ENCODE data around the gene CCDC27.

Gene CCDC27

DNA sequence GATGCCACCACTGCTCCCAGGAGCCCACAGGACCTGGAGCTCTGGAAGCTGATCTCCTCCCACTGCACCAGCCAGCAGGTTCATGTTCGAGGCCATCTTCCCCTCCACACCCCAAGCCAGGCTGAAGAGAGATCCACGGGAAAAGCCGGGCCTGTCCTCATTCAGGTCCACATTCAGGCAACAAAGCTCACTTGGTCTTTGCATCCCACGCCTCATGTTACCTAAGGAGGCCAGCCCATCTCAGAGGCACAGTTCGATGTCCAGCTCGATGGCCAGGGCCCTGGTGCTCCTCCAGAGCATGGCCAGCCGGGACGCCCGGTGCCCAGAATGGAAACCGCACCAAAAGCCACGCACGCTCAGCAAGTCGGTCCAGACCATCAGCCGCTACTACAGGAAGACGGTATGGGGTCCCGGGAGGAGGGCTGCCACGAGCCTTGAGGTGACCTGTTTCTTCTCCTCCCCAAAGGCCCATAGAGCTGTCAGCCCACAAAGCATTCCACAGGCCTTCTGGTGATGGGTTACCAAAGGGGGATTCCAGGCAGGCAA, at the start of gene CCDC27:
CCDC27 (plus strand) TSS at position 51 of the 546 bp plus-strand sequence; CDS start at position 83, 32 bp downstream.
- TF ChIP-seq POLR2A (IDR thresholded peaks at IDR 0.05; ENCODE audit: low read length) (no peak), GATA1 (IDR thresholded peaks at IDR 0.05; ENCODE audit: low read depth, low read length) (no peak)
- no peak for DNase-seq

- DNase-seq: no peak
- no peak for TF ChIP-seq POLR2A (IDR thresholded peaks at IDR 0.05; ENCODE audit: low read length)
- TF ChIP-seq GATA1 (IDR thresholded peaks at IDR 0.05; ENCODE audit: low read depth, low read length): no peak
These were observed 49.7 kb upstream of the CCDC27 start for GRCh38 chr1:3702528-3702927.

DNA sequence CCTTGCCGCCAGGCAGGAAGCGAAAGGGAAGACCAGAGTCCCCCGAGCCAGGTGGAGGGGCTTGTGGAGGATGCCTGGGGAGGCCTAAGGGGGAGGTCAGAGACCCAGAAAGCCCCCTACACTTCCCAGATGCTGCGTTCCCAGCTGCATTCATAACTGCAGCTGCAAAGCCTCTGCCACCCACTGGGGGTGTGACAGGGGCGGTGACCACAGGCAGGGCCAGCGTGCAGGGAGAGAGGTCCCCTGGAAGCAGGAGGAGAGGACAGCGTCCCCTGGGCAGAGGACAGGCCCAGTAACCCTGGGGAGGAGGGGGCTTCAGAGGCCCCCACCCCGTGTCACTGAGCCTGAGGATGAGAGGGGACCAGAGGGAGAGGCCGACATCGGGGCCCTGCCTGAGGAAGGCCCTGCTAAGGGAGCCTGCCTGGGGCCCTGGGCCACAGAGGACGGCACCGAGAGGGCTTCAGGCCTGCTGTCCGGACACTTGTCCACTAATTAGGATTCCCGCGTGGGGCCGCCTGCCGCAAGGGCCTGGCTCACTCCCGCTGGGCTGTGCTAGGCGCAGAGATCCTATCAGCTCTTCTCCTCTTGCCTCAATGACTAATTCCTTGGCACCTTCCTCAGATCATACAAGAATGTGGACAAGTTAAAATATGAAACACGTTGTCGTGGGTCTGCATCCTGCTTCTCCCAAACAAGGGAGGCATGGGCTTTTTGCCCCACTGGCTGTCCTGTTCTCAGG, 49.1 kb upstream of the CCDC27 start:
- TF ChIP-seq POLR2A (IDR thresholded peaks at IDR 0.05; ENCODE audit: low read length): no peak
- no peak for TF ChIP-seq GATA1 (IDR thresholded peaks at IDR 0.05; ENCODE audit: low read depth, low read length)
- no peak for DNase-seq

- no peak for DNase-seq
- TF ChIP-seq POLR2A (IDR thresholded peaks at IDR 0.05; ENCODE audit: low read length): no peak
- TF ChIP-seq GATA1 (IDR thresholded peaks at IDR 0.05; ENCODE audit: low read depth, low read length): no peak
These were observed 48.4 kb upstream of the CCDC27 start for GRCh38 chr1:3703786-3704371.

DNA sequence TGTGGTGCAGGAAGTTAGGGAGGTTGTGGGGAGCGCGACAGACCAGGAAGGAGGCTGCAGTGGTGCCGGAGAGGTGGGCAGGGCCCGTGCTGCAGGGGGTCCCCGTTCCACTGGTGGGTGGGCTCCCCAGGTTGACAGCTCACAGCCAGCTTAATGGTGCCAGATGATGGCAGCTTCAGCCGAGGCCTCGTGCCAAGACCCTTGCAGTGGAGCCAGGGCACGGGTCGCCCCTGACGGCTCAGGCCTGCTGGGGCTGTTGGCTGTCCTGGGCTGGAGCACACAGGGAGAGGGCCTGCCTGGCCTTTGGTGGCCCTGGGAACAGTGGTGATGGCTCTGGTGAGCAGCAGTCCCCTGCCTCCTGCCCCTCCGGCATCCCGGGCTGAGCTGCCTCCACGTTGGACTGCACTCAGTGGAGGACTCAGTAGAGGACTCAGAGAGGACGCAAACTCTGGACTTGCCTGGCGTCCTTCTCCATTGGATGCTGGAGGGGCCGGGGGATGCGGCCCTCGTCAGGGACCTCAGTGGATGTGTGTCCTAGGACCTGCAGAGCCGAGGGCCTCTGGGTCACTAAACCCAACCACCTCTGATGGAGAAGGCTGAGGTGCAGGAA, 46.8 kb upstream of the CCDC27 start:
- DNase-seq: no peak
- TF ChIP-seq POLR2A (IDR thresholded peaks at IDR 0.05; ENCODE audit: low read length) (no peak), GATA1 (IDR thresholded peaks at IDR 0.05; ENCODE audit: low read depth, low read length) (no peak)

GRCh38 chr1:3706651-3707297, 45.5 kb upstream of the CCDC27 start:
- no peak for DNase-seq
- TF ChIP-seq GATA1 (IDR thresholded peaks at IDR 0.05; ENCODE audit: low read depth, low read length) (no peak), POLR2A (IDR thresholded peaks at IDR 0.05; ENCODE audit: low read length) (no peak)

DNA sequence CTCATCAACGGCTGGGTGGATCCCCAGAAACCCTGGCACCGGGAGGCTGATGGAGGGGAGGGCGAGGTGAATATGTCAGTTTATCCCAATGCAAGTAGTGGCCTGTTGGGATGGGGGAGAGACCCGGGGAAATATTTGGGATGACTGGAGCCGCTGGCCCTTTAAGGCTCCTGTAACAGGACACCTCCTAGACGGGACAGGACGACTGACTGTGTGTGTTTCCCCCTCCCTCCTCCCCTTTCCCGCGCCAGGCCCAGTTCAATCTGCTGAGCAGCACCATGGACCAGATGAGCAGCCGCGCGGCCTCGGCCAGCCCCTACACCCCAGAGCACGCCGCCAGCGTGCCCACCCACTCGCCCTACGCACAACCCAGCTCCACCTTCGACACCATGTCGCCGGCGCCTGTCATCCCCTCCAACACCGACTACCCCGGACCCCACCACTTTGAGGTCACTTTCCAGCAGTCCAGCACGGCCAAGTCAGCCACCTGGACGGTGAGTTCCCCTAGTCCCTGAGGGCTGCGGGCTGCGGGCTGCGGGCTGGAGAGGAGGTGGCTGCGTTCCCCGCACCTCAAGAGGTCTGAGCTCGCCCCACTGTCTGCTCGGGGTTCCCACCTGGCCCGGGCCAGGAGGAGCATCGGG, 44.8 kb upstream of the CCDC27 start:
- TF ChIP-seq GATA1 (IDR thresholded peaks at IDR 0.05; ENCODE audit: low read depth, low read length) (no peak), POLR2A (IDR thresholded peaks at IDR 0.05; ENCODE audit: low read length) (no peak)
- no peak for DNase-seq

- TF ChIP-seq GATA1 (IDR thresholded peaks at IDR 0.05; ENCODE audit: low read depth, low read length) (no peak), POLR2A (IDR thresholded peaks at IDR 0.05; ENCODE audit: low read length) (no peak)
- no peak for DNase-seq
These were observed 44.3 kb upstream of the CCDC27 start for GRCh38 chr1:3707939-3708328.

- no peak for DNase-seq
- no peak for TF ChIP-seq GATA1 (IDR thresholded peaks at IDR 0.05; ENCODE audit: low read depth, low read length)
- no peak for TF ChIP-seq POLR2A (IDR thresholded peaks at IDR 0.05; ENCODE audit: low read length)
These were observed 43.5 kb upstream of the CCDC27 start for GRCh38 chr1:3708791-3709190.

GRCh38 chr1:3710251-3710650, 42.0 kb upstream of the CCDC27 start:
- no peak for DNase-seq
- no peak for TF ChIP-seq POLR2A (IDR thresholded peaks at IDR 0.05; ENCODE audit: low read length)
- no peak for TF ChIP-seq GATA1 (IDR thresholded peaks at IDR 0.05; ENCODE audit: low read depth, low read length)

DNA sequence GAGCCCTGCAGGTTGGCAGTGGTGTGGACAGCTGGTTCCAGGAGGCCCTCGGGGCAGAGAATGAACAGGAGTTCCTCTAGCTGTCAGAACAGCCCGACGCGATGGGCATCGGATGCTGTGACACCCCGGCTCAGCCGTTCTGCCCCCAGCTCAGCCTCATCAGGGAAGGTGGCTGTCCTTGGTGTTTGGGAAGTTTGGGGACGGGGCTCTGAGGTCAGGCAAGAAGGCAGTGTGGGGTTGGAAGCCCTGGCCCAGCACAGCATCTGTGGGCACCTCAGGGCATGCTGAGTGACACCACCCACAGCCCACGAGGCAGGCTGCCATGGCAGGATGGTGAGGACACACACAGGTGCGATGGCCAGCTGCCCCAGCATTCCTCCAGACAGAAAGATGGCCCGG, 40.9 kb upstream of the CCDC27 start:
- TF ChIP-seq GATA1 (IDR thresholded peaks at IDR 0.05; ENCODE audit: low read depth, low read length): no peak
- TF ChIP-seq POLR2A (IDR thresholded peaks at IDR 0.05; ENCODE audit: low read length): no peak
- DNase-seq: no peak

GRCh38 chr1:3711780-3712451, 40.3 kb upstream of the CCDC27 start:
- no peak for TF ChIP-seq GATA1 (IDR thresholded peaks at IDR 0.05; ENCODE audit: low read depth, low read length)
- TF ChIP-seq POLR2A (IDR thresholded peaks at IDR 0.05; ENCODE audit: low read length): no peak
- no peak for DNase-seq
